Measurements from ENCODE around the gene GPR3. TPM values are rescaled to one million over a fixed set of nuclear protein-coding genes. Genes with fewer than 3 reads are reported as not detected.

Gene GPR3
- total RNA-seq, 1 experiment from 2014 or later = 4.4 TPM

- no peak overlapping the region for H4K5ac ChIP-seq (ENCODE audit: insufficient read length, low read depth, low read length)
- no peak overlapping the region for H3K9ac ChIP-seq (ENCODE audit: extremely low read depth, insufficient read length, low read length)
- no peaks in the 10 kb centered on the region for H3K27me3 ChIP-seq (ENCODE audit: insufficient read depth, low read length)
- H3T11ph ChIP-seq (ENCODE audit: low read length) = no peak overlapping the region
- Mint-ChIP-seq H3K27ac (no peak overlapping the region), H3K4me1 (peaks cover 0 to 1% of the 10 kb centered on the region in 2 experiments; a peak in 2 of 4 replicates), H3K27me3 (ENCODE audit: low read depth) (no peaks in the 10 kb centered on the region), H3K4me3 (no peak overlapping the region), H3K36me3 (ENCODE audit: insufficient read depth in 1 of 3, low read depth in 3 of 3) (peaks cover 44 to 85% (median 82%) of the 10 kb centered on the region in 3 experiments; a peak in 6 of 7 replicates), H3K9me3 (no peaks in the 10 kb centered on the region)
- H3K23me2 ChIP-seq (ENCODE audit: insufficient read length, low read depth, low read length, poor library complexity, severe bottlenecking) = no peaks in the 10 kb centered on the region
- no peak overlapping the region for H3K18ac ChIP-seq (ENCODE audit: insufficient read length, low read depth, low read length)
- no peaks in the 10 kb centered on the region for H3K9me3 ChIP-seq (ENCODE audit: control insufficient read depth, low read depth, low read length)
- no peak overlapping the region for H2AK5ac ChIP-seq (ENCODE audit: insufficient read length, low read length)
- no peak overlapping the region for H2BK15ac ChIP-seq (ENCODE audit: low read depth, low read length)
- H3K4me1 ChIP-seq (ENCODE audit: insufficient read depth, low read length) = no peaks in the 10 kb centered on the region
- H4K8ac ChIP-seq (replicated peaks; ENCODE audit: insufficient read length, low read depth, low read length) = no peak overlapping the region
- H3K4me2 ChIP-seq (ENCODE audit: insufficient read depth, insufficient read length, low read length) = no peak overlapping the region
- no peaks in the 10 kb centered on the region for H4K20me1 ChIP-seq (ENCODE audit: control insufficient read depth, insufficient read depth, insufficient read length)
- no peak overlapping the region for H2BK120ac ChIP-seq (ENCODE audit: low read depth, low read length, poor library complexity, severe bottlenecking)
- H3K23ac ChIP-seq (ENCODE audit: insufficient read length, low read depth, low read length) = no peak overlapping the region
- no CpG with 5 or more reads among the region's 4 CpGs for WGBS (ENCODE audit: extremely low coverage, insufficient read length, low lambda C conversion rate)
- no peak for DNase-seq
- H3K56ac ChIP-seq (ENCODE audit: insufficient read length, low read depth, low read length) = no peak overlapping the region
- no peak overlapping the region for H2BK5ac ChIP-seq (ENCODE audit: insufficient read length, low read length)
- no peak overlapping the region for H3K14ac ChIP-seq (ENCODE audit: insufficient read depth, low read length)
- H2AFZ ChIP-seq (ENCODE audit: low read length) = no peak overlapping the region
- no peaks in the 10 kb centered on the region for H3K79me1 ChIP-seq (ENCODE audit: insufficient read depth, low read depth, low read length, poor library complexity, severe bottlenecking)
- no peak overlapping the region for H3K4ac ChIP-seq (ENCODE audit: low read depth, low read length)
- TF ChIP-seq CTCF (conservative IDR thresholded peaks at IDR 0.05) = no peak
- H3K27ac ChIP-seq (ENCODE audit: insufficient read length, low read depth, low read length) = no peak overlapping the region
- no peak overlapping the region for H2BK12ac ChIP-seq (ENCODE audit: insufficient read length, low read depth, low read length)
- no peak overlapping the region for H4K91ac ChIP-seq (ENCODE audit: insufficient read length, low read depth, low read length)
- H2BK20ac ChIP-seq (ENCODE audit: low read depth, low read length, poor library complexity, severe bottlenecking) = no peak overlapping the region
- no peaks in the 10 kb centered on the region for H3K79me2 ChIP-seq (ENCODE audit: insufficient read depth, low read length)
These were observed 20.6 kb downstream of the GPR3 start for GRCh38 chr1:27413004-27413403.

Measured in H9 (cell line).